ENCODE results near the gene MRO.

GRCh38 chr18:50847192-50847591, 27.4 kb upstream of the MRO start:
- TF ChIP-seq CTCF (IDR thresholded peaks at IDR 0.05) (no peak), POLR2AphosphoS5 (IDR thresholded peaks at IDR 0.05; ENCODE audit: insufficient read depth in 1 of 2, low read depth in 1 of 2) (no peak)
